Measurements from ENCODE around the gene MYH10.

DNA sequence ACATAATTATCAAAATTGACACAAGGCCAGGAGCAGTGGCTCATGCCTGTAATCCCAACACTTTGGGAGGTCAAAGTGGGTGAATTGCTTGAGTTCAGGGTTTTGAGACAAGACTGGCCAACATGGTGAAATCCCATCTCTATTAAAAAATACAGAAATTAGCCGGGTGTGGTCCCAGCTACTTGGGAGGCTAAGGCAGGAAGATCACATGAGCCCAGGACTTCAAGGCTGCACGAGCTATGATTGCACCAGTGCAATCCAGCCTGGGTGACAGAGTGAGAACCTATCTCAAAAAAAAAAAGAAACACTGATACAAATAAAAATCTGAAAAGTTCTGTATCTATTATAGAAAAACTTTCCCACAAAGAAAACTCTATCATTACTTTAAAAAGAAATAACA is 15.5 kb downstream of the MYH10 start:
- TF ChIP-seq, protein P1, sequence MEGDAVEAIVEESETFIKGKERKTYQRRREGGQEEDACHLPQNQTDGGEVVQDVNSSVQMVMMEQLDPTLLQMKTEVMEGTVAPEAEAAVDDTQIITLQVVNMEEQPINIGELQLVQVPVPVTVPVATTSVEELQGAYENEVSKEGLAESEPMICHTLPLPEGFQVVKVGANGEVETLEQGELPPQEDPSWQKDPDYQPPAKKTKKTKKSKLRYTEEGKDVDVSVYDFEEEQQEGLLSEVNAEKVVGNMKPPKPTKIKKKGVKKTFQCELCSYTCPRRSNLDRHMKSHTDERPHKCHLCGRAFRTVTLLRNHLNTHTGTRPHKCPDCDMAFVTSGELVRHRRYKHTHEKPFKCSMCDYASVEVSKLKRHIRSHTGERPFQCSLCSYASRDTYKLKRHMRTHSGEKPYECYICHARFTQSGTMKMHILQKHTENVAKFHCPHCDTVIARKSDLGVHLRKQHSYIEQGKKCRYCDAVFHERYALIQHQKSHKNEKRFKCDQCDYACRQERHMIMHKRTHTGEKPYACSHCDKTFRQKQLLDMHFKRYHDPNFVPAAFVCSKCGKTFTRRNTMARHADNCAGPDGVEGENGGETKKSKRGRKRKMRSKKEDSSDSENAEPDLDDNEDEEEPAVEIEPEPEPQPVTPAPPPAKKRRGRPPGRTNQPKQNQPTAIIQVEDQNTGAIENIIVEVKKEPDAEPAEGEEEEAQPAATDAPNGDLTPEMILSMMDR (IDR thresholded peaks at IDR 0.05; ENCODE audit: borderline replicate concordance, extremely low read depth, low read length, poor library complexity, severe bottlenecking), result no peak
- no peak for TF ChIP-seq EZH2 (IDR thresholded peaks at IDR 0.05; ENCODE audit: borderline replicate concordance, low read depth, low read length, severe bottlenecking)

All from DND-41 (cell line).